Parathyroid adenoma (tissue), 2 donors: Measurements from ENCODE around the gene CD300C.

ENCODE experiments used
- H2AFZ ChIP-seq: fragments of 300-600 bp; sonication (generic); one replicate; pipeline ENCODE4 v1.7.0; 2017; ENCODE audit warnings: antibody characterized with exemption, mild to moderate bottlenecking
- H3K27ac ChIP-seq: fragments of 300-600 bp; sonication (generic); one replicate; pipeline ENCODE4 v1.7.0; 2017
- H3K27me3 ChIP-seq: fragments of 300-600 bp; sonication (generic); one replicate; pipeline ENCODE4 v1.7.0; 2017; ENCODE audit warnings: low read length; ENCODE audit not compliant: control insufficient read depth, insufficient read depth
- H3K36me3 ChIP-seq: fragments of 300-600 bp; sonication (generic); one replicate; pipeline ENCODE4 v1.7.0; 2017; ENCODE audit warnings: low read length; ENCODE audit not compliant: control insufficient read depth, insufficient read depth
- H3K4me1 ChIP-seq: fragments of 300-600 bp; sonication (generic); one replicate; pipeline ENCODE4 v1.7.0; 2017; ENCODE audit warnings: control low read depth
- H3K4me2 ChIP-seq: fragments of 300-600 bp; sonication (generic); one replicate; pipeline ENCODE4 v1.7.0; 2017; ENCODE audit warnings: low read length
- H3K4me3 ChIP-seq: fragments of 300-600 bp; sonication (generic); one replicate; pipeline ENCODE4 v1.7.0; 2017; ENCODE audit warnings: low read depth, low read length
- H3K79me2 ChIP-seq: fragments of 300-600 bp; sonication (generic); one replicate; pipeline ENCODE4 v1.7.0; 2017; ENCODE audit warnings: control low read depth
- H3K9ac ChIP-seq: fragments of 300-600 bp; sonication (generic); one replicate; pipeline ENCODE4 v1.7.0; 2017; ENCODE audit warnings: mild to moderate bottlenecking
- H3K9me3 ChIP-seq: fragments of 300-600 bp; sonication (generic); one replicate; pipeline ENCODE4 v1.7.0; 2017; ENCODE audit warnings: low read length; ENCODE audit not compliant: control insufficient read depth
- TF ChIP-seq, protein P1 (sequence below): fragments of 300-600 bp; sonication (generic); IDR thresholded peaks from one replicate; pipeline ENCODE4 v1.7.0; 2017; ENCODE audit warnings: antibody characterized with exemption, mild to moderate bottlenecking
- donor health status: primary hyperparathyroidism.

CD300C gene

DNA sequence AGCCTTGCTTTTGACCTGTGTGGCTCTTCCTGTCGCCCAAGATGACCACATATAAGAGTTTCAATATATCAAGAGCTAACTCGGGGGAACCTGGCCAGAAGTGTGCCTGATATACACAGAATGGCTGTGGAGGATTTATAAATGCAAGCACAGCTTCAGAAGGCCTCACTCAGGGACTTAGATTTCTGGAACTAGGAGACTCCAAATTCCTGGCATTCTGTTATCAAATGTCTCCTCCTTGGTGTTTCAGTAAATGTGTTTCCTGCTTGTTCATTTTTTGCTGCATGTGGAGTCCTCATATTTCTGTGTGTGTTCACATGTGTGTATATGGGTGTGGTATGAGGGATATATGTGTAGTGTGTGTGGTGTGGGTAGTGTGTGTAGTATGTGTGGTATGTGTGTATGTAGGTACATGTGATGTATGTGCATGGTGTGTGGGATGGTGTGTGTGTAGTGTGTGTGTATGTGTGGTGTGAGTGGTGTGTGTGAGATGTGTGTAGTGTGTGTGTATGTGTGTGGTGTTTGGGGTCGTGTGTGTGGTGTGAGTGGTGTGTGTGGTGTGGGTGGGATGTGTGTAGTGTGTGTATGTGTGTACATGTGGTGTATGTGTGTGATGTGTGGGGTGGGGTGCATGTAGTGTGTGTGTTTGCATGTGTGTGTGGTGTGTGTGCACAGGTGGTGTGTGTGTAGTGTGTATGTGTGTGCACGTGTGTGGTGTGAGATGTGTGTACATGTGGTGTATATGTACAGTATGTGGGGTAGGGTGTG lies 22.4 kb upstream of the CD300C start:
- Histone ChIP-seq H3K79me2 (no peaks in the 10 kb centered on the region), H3K4me2 (no peak overlapping the region), H2AFZ (no peak overlapping the region), H3K36me3 (no peaks in the 10 kb centered on the region), H3K4me3 (no peak overlapping the region), H3K27me3 (no peaks in the 10 kb centered on the region), H3K4me1 (no peaks in the 10 kb centered on the region), H3K27ac (no peak overlapping the region), H3K9me3 (no peaks in the 10 kb centered on the region), H3K9ac (no peak overlapping the region)
- TF ChIP-seq, protein P1, sequence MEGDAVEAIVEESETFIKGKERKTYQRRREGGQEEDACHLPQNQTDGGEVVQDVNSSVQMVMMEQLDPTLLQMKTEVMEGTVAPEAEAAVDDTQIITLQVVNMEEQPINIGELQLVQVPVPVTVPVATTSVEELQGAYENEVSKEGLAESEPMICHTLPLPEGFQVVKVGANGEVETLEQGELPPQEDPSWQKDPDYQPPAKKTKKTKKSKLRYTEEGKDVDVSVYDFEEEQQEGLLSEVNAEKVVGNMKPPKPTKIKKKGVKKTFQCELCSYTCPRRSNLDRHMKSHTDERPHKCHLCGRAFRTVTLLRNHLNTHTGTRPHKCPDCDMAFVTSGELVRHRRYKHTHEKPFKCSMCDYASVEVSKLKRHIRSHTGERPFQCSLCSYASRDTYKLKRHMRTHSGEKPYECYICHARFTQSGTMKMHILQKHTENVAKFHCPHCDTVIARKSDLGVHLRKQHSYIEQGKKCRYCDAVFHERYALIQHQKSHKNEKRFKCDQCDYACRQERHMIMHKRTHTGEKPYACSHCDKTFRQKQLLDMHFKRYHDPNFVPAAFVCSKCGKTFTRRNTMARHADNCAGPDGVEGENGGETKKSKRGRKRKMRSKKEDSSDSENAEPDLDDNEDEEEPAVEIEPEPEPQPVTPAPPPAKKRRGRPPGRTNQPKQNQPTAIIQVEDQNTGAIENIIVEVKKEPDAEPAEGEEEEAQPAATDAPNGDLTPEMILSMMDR: no peak

DNA sequence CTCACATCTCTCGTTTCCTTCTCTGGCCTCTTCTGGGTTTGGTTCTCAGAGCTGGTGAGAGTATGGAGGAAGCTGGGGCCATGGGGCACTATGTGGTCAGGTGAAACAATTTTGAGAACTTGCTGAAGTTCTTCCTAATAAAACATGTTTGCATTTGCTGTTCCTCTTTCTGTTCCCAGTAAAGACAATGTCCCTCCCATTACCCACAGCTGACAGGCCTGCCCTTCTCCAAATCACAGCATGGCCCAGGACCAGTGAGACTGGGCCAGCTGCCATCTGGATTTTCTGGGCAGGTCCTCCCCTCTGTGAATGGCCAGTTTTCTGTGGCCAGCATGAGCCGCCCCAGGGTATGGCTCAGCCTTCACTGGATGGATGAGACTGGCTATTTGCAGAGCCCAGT lies 21.5 kb upstream of the CD300C start, which contains the start of gene CD300H:
CD300H (minus strand) TSS at position 113 of the 400 bp plus-strand sequence.
- no peaks in the 10 kb centered on the region for H3K36me3 ChIP-seq
- no peaks in the 10 kb centered on the region for H3K9me3 ChIP-seq
- TF ChIP-seq, protein P1: no peak

DNA sequence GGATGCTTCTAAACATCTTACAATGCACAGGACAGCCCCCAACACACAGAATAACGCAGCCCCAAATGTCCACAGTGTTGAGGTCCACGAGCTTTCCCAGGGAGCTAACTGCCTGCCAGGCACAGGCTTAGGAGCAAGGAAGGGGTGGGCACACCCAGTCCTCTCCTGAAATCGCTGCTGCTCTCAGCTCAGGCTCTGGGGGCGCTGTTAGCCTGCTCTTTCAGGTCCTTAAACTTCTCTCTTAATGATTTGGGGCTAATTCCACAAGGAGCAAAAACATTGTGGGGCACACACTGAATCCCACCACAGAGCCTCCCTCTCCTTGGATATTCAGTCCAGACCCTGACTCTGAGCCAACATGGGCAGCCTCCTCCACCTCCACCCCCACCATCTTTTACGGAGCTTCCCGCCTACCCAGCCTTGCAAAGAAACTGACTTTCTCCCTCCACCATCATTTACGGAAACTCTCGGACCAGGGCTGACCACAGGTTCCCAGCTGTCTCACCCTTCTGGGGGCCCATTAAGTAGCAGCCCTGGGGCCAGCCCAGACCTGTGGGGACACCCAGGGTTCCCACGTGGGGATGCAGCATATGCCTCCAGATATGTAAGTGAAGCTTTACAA lies 20.3 kb upstream of the CD300C start:
- TF ChIP-seq, protein P1: peak; percentile 50
- no peaks in the 10 kb centered on the region for H3K36me3 ChIP-seq
- no peak overlapping the region for H2AFZ ChIP-seq
- no peak overlapping the region for H3K4me2 ChIP-seq
- no peak overlapping the region for H3K27ac ChIP-seq
- no peaks in the 10 kb centered on the region for H3K9me3 ChIP-seq
- H3K4me3 ChIP-seq: no peak overlapping the region
- H3K27me3 ChIP-seq: no peaks in the 10 kb centered on the region
- H3K9ac ChIP-seq: no peak overlapping the region
- no peaks in the 10 kb centered on the region for H3K4me1 ChIP-seq
- H3K79me2 ChIP-seq: no peaks in the 10 kb centered on the region

More for the DNA sequence above, 21.5 kb upstream of the CD300C start, which contains the start of gene CD300H:
- Histone ChIP-seq H3K4me2 (no peak within 1 kb of the TSS), H3K4me1 (no peaks in the 10 kb centered on the region), H3K4me3 (no peak within 1 kb of the TSS), H3K27ac (no peak within 1 kb of the TSS), H3K27me3 (no peaks in the 10 kb centered on the region), H2AFZ (no peak within 1 kb of the TSS), H3K9ac (no peak within 1 kb of the TSS), H3K79me2 (no peaks in the 10 kb centered on the region)

DNA sequence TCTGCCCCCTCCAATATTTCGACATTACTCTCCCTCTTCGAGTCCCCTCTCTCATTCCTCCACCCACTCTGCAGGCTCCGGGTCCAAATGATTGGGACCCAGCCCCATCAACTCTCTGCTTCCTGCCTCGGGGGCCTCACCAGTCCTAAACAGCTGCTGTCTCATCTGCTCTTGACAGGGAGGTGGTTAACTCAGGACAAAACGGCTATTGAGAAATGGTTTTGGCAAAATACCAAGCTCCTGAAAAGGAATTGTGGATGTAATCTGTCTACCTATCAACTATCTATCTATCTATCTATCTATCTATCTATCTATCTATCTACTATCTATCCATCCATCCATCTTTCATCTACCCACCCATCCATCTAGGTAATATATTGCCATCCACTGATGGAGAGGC lies 19.2 kb upstream of the CD300C start:
- H3K27me3 ChIP-seq: no peaks in the 10 kb centered on the region
- no peak overlapping the region for H3K9ac ChIP-seq
- no peak overlapping the region for H3K27ac ChIP-seq
- no peaks in the 10 kb centered on the region for H3K4me1 ChIP-seq
- no peaks in the 10 kb centered on the region for H3K36me3 ChIP-seq
- no peak overlapping the region for H3K4me2 ChIP-seq
- H3K9me3 ChIP-seq: no peaks in the 10 kb centered on the region
- no peak overlapping the region for H3K4me3 ChIP-seq
- no peaks in the 10 kb centered on the region for H3K79me2 ChIP-seq
- H2AFZ ChIP-seq: no peak overlapping the region
- TF ChIP-seq, protein P1: no peak
